HCT116 (cell line): ENCODE data around the gene COPE.

Experiments used
- CEBPB ChIP-seq: IDR thresholded peaks from 2 replicates; pipeline ENCODE4 v1.6.1; 2012; ENCODE audit warnings: low read depth
- ELF1 ChIP-seq: IDR thresholded peaks from 2 replicates; pipeline ENCODE4 v1.6.1; 2012; ENCODE audit warnings: low read depth, borderline replicate concordance
- EZH2 ChIP-seq: fragments of 200-600 bp; sonication (generic); IDR thresholded peaks from 2 replicates; pipeline ENCODE4 v1.6.1; 2017; ENCODE audit warnings: antibody characterized with exemption, mixed run types
- JUND ChIP-seq: IDR thresholded peaks from 2 replicates; pipeline ENCODE4 v1.6.1; 2012
- POLR2A ChIP-seq: IDR thresholded peaks from 2 replicates; pipeline ENCODE4 v1.7.0; 2011; ENCODE audit warnings: borderline replicate concordance; ENCODE audit not compliant: insufficient read depth, insufficient read length; ENCODE audit errors: extremely low read depth
- POLR2AphosphoS5 ChIP-seq: IDR thresholded peaks from 2 replicates; pipeline ENCODE4 v1.6.1; 2011; ENCODE audit warnings: mild to moderate bottlenecking, low read depth, low read length, moderate library complexity
- RAD21 ChIP-seq: IDR thresholded peaks from 2 replicates; pipeline ENCODE4 v1.6.1; 2012; ENCODE audit warnings: low read depth, mild to moderate bottlenecking
- SP1 ChIP-seq: IDR thresholded peaks from 2 replicates; pipeline ENCODE4 v1.6.1; 2012; ENCODE audit warnings: low read depth
- YY1 ChIP-seq: IDR thresholded peaks from 2 replicates; pipeline ENCODE4 v1.6.1; 2011; ENCODE audit warnings: low read length, low read depth, moderate library complexity, mild to moderate bottlenecking; ENCODE audit not compliant: insufficient replicate concordance; ENCODE audit errors: extremely low read depth
- ZNF274 ChIP-seq: fragments of 200-500 bp; sonication (Bioruptor generic); IDR thresholded peaks from 2 replicates; pipeline ENCODE4 v1.6.1; 2014; ENCODE audit warnings: mild to moderate bottlenecking, low read depth, low read length, inconsistent platforms
- TF ChIP-seq, protein P1 (sequence below), 3 experiments: fragments of 200-600 bp in 1 of 3; sonication (generic) in 1 of 3; IDR thresholded peaks in 2 of 3; conservative IDR thresholded peaks in 1 of 3; 2 replicates each; pipeline ENCODE4 v1.5.1; 2012 to 2017; ENCODE audit warnings: low read depth in 2 of 3, low read length in 2 of 3, antibody characterized with exemption in 1 of 3, borderline replicate concordance in 1 of 3, control low read depth in 1 of 3, mild to moderate bottlenecking in 1 of 3, mixed read lengths in 1 of 3, mixed run types in 1 of 3, moderate library complexity in 1 of 3; ENCODE audit not compliant: insufficient read depth in 1 of 3
- TF ChIP-seq, protein P2 (sequence below): IDR thresholded peaks from 2 replicates; pipeline ENCODE4 v1.6.1; 2012; ENCODE audit warnings: low read depth
- TF ChIP-seq, protein P3 (sequence below): IDR thresholded peaks from 2 replicates; pipeline ENCODE4 v1.6.1; 2012

DNA sequence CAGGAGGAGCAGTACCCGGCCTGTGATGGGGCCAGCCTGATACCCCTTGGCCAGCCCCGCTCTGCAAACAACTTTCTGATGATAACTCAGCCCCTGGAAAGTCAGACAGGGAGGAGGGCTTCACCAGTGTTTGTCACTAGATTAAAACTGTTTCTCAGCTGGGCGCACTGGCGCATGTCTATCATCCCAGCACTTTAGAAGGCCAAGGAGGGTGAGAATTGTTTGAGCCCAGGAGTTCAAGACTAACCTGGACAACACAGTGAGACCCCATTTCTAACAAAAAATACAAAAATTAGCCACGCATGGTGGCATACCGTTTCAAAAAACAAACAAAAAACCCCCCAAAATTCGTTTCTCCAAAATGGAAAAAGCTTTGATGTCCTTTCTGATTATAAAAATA, 17.7 kb downstream of the COPE start:
- TF ChIP-seq POLR2A (no peak), CEBPB (no peak), EZH2 (no peak), ELF1 (no peak), RAD21 (no peak), SP1 (no peak), YY1 (no peak), ZNF274 (no peak), POLR2AphosphoS5 (no peak), JUND (no peak)
- TF ChIP-seq, protein P1, sequence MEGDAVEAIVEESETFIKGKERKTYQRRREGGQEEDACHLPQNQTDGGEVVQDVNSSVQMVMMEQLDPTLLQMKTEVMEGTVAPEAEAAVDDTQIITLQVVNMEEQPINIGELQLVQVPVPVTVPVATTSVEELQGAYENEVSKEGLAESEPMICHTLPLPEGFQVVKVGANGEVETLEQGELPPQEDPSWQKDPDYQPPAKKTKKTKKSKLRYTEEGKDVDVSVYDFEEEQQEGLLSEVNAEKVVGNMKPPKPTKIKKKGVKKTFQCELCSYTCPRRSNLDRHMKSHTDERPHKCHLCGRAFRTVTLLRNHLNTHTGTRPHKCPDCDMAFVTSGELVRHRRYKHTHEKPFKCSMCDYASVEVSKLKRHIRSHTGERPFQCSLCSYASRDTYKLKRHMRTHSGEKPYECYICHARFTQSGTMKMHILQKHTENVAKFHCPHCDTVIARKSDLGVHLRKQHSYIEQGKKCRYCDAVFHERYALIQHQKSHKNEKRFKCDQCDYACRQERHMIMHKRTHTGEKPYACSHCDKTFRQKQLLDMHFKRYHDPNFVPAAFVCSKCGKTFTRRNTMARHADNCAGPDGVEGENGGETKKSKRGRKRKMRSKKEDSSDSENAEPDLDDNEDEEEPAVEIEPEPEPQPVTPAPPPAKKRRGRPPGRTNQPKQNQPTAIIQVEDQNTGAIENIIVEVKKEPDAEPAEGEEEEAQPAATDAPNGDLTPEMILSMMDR (IDR thresholded peaks at IDR 0.05 in 2 of 3, conservative IDR thresholded peaks at IDR 0.05 in 1 of 3; ENCODE audit: borderline replicate concordance in 1 of 3, insufficient read depth in 1 of 3, low read depth in 2 of 3, low read length in 2 of 3) = no peak
- TF ChIP-seq, protein P2, sequence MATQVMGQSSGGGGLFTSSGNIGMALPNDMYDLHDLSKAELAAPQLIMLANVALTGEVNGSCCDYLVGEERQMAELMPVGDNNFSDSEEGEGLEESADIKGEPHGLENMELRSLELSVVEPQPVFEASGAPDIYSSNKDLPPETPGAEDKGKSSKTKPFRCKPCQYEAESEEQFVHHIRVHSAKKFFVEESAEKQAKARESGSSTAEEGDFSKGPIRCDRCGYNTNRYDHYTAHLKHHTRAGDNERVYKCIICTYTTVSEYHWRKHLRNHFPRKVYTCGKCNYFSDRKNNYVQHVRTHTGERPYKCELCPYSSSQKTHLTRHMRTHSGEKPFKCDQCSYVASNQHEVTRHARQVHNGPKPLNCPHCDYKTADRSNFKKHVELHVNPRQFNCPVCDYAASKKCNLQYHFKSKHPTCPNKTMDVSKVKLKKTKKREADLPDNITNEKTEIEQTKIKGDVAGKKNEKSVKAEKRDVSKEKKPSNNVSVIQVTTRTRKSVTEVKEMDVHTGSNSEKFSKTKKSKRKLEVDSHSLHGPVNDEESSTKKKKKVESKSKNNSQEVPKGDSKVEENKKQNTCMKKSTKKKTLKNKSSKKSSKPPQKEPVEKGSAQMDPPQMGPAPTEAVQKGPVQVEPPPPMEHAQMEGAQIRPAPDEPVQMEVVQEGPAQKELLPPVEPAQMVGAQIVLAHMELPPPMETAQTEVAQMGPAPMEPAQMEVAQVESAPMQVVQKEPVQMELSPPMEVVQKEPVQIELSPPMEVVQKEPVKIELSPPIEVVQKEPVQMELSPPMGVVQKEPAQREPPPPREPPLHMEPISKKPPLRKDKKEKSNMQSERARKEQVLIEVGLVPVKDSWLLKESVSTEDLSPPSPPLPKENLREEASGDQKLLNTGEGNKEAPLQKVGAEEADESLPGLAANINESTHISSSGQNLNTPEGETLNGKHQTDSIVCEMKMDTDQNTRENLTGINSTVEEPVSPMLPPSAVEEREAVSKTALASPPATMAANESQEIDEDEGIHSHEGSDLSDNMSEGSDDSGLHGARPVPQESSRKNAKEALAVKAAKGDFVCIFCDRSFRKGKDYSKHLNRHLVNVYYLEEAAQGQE = no peak
- TF ChIP-seq, protein P3, sequence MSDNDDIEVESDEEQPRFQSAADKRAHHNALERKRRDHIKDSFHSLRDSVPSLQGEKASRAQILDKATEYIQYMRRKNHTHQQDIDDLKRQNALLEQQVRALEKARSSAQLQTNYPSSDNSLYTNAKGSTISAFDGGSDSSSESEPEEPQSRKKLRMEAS = no peak
